K562 (cell line): ENCODE results near the gene N4BP2. TPM values are rescaled to one million over a fixed set of nuclear protein-coding genes. Genes with fewer than 3 reads are reported as not detected.

Experiments
- AFF4 ChIP-seq: sonication (generic); formaldehyde crosslinking; IDR thresholded peaks from 2 replicates; pipeline ENCODE4 v1.8.0; 2023; ENCODE audit warnings: mild to moderate bottlenecking, missing genetic modification reagents
- ATF1 ChIP-seq, 2 experiments: fragments of 450-650 bp in 1 of 2; IDR thresholded peaks; 2 replicates each; pipeline ENCODE4 v1.6.1; 2016; ENCODE audit warnings: missing compliant biosample characterization in 1 of 2, missing genetic modification characterization in 1 of 2
- ATF2 ChIP-seq: sonication (generic); formaldehyde crosslinking; IDR thresholded peaks from 2 replicates; pipeline ENCODE4 v1.8.1; 2022; ENCODE audit warnings: missing genetic modification reagents
- CBFB ChIP-seq: sonication (generic); formaldehyde crosslinking; IDR thresholded peaks from 2 replicates; pipeline ENCODE4 v1.4.0; 2020; ENCODE audit warnings: mild to moderate bottlenecking, missing genetic modification reagents
- ESRRB ChIP-seq: fragments of 250-450 bp; sonication (Bioruptor Pico); IDR thresholded peaks from 2 replicates; pipeline ENCODE4 v1.5.0; 2020; ENCODE audit warnings: mild to moderate bottlenecking, moderate library complexity, borderline replicate concordance
- HDAC1 ChIP-seq, 2 experiments: fragments of 450-650 bp; IDR thresholded peaks; 2 replicates each; pipeline ENCODE4 v1.6.1; 2016 to 2017; ENCODE audit warnings: inconsistent platforms in 1 of 2, mild to moderate bottlenecking in 1 of 2, moderate library complexity in 1 of 2
- HDAC6 ChIP-seq: IDR thresholded peaks from 2 replicates; pipeline ENCODE4 v1.6.1; 2012; ENCODE audit warnings: low read depth, mild to moderate bottlenecking, control low read depth, inconsistent platforms, low read length, moderate library complexity
- MAFF ChIP-seq: IDR thresholded peaks from 2 replicates; pipeline ENCODE4 v1.6.1; 2012; ENCODE audit warnings: low read length, improper control_type of control experiment
- MED1 ChIP-seq: sonication (generic); formaldehyde crosslinking; IDR thresholded peaks from 2 replicates; pipeline ENCODE4 v1.8.1; 2023; ENCODE audit warnings: missing genetic modification reagents, borderline replicate concordance
- MEIS2 ChIP-seq: fragments of 450-650 bp; IDR thresholded peaks from 2 replicates; pipeline ENCODE4 v1.6.1; 2014; ENCODE audit warnings: mild to moderate bottlenecking; ENCODE audit not compliant: partially characterized antibody
- PHF8 ChIP-seq: fragments of 200-600 bp; sonication (generic); IDR thresholded peaks from 2 replicates; pipeline ENCODE4 v1.6.1; 2012; ENCODE audit warnings: mixed run types, mild to moderate bottlenecking, inconsistent platforms, low read length, moderate library complexity, borderline replicate concordance
- RB1 ChIP-seq: fragments of 450-650 bp; IDR thresholded peaks from 2 replicates; pipeline ENCODE4 v1.6.1; 2017; ENCODE audit warnings: low read depth, mild to moderate bottlenecking
- SMAD1 ChIP-seq: fragments of 150-350 bp; IDR thresholded peaks from 2 replicates; pipeline ENCODE4 v1.6.1; 2014; ENCODE audit warnings: low read length, low read depth; ENCODE audit not compliant: partially characterized antibody
- STAG1 ChIP-seq: sonication (generic); formaldehyde crosslinking; IDR thresholded peaks from 2 replicates; pipeline ENCODE4 v1.5.0; 2020; ENCODE audit warnings: missing genetic modification reagents, borderline replicate concordance
- TAF9B ChIP-seq: fragments of 450-650 bp; IDR thresholded peaks from 2 replicates; pipeline ENCODE4 v1.6.1; 2018; ENCODE audit warnings: mild to moderate bottlenecking; ENCODE audit not compliant: partially characterized antibody
- TCFL5 ChIP-seq: fragments of 250-450 bp; sonication (Bioruptor Pico); conservative IDR thresholded peaks from 2 replicates; pipeline ENCODE4 v1.6.1; 2021; ENCODE audit warnings: mild to moderate bottlenecking, moderate library complexity, matching md5 sums
- TGIF2 ChIP-seq: sonication (generic); formaldehyde crosslinking; IDR thresholded peaks from 2 replicates; pipeline ENCODE4 v1.8.1; 2022; ENCODE audit warnings: mild to moderate bottlenecking, missing genetic modification reagents, moderate library complexity
- U2AF2 ChIP-seq: fragments of 200-400 bp; formaldehyde crosslinking; optimal IDR thresholded peaks from 2 replicates; pipeline ENCODE3; 2017; ENCODE audit warnings: low read depth, mild to moderate bottlenecking, low read length
- ZBTB17 ChIP-seq: fragments of 450-650 bp; formaldehyde crosslinking; IDR thresholded peaks from 2 replicates; pipeline ENCODE4 v1.4.0; 2020; ENCODE audit warnings: mild to moderate bottlenecking
- ZBTB9 ChIP-seq: fragments of 450-650 bp; formaldehyde crosslinking; IDR thresholded peaks from 2 replicates; pipeline ENCODE4 v1.4.0; 2020; ENCODE audit warnings: mild to moderate bottlenecking, moderate library complexity
- ZFX ChIP-seq: sonication (generic); formaldehyde crosslinking; IDR thresholded peaks from 2 replicates; pipeline ENCODE4 v1.8.0; 2022; ENCODE audit warnings: mild to moderate bottlenecking, missing genetic modification reagents, moderate library complexity
- ZNF324 ChIP-seq: fragments of 250-450 bp; sonication (Bioruptor Pico); IDR thresholded peaks from 2 replicates; pipeline ENCODE4 v1.4.0; 2020; ENCODE audit warnings: mild to moderate bottlenecking
- polyA plus RNA-seq, 8 experiments: library from polyadenylated mRNA; depleted of rRNA in 4 of 8; stranded (reverse) in 5 of 8; unstranded in 3 of 8; fragments of >200 nt; fragmentation: Nextera tagmentation in 2 of 8; fragmentation: Illumina TruSeq in 1 of 8; extraction: Ambion mirVana in 2 of 8; extraction: Trizol in 1 of 8; gene quantifications; 2 replicates each; pipeline versions ENCODE4 v1.2.1 to v1.2.3, GENCODE V29; 2011 to 2014; ENCODE audit warnings: inconsistent platforms in 1 of 8, missing spikeins in 1 of 8
- total RNA-seq, 7 experiments: library from RNA; depleted of rRNA in 6 of 7; stranded (reverse); fragments of >200 nt in 6 of 7; fragmentation: Illumina TruSeq in 2 of 7; extraction: Trizol in 2 of 7; gene quantifications; 2 replicates each; pipeline versions ENCODE4 v1.2.1 to v1.2.3, GENCODE V29; 2011 to 2021; ENCODE audit warnings: low replicate concordance in 1 of 7

Gene N4BP2
- total and polyA plus RNA-seq, 9 of the 15 experiments (the other 6 are each of a cell fraction or from before 2014, with no cell fraction given), result 2.7 to 12.6 (median 7.6) TPM

GRCh38 chr4:40205259-40206198, 148.9 kb downstream of the N4BP2 start (continued):
- TF ChIP-seq TCFL5 (CRISPR knock-in tag) (no peak), CBFB (CRISPR knock-in tag) (no peak), MAFF (no peak), HDAC1 (IDR thresholded peaks at IDR 0.05) (peak in 1 of 2 experiments; percentile 61; a peak in 2 of 4 replicates), MEIS2 (no peak), MED1 (CRISPR knock-in tag) (no peak), ZFX (no peak), ZBTB17 (CRISPR knock-in tag) (no peak), SMAD1 (no peak), TGIF2 (CRISPR knock-in tag) (no peak), TAF9B (peak; percentile 30), U2AF2 (no peak), AFF4 (CRISPR knock-in tag) (0 out of 2 replicates have a peak, but pooled peaks have one; percentile 77), PHF8 (no peak), ATF2 (CRISPR knock-in tag) (no peak), HDAC6 (no peak), ATF1 (CRISPR knock-in tag; IDR thresholded peaks at IDR 0.05) (no peak), ATF1 (tag; IDR thresholded peaks at IDR 0.05) (no peak; the same call in 1 of the 2 replicates), ZNF324 (CRISPR knock-in tag) (no peak), STAG1 (CRISPR knock-in tag) (no peak), ZBTB9 (CRISPR knock-in tag) (no peak), RB1 (no peak), ESRRB (CRISPR knock-in tag) (no peak)
